Adrenal gland (tissue), 12 donors: Measurements from ENCODE around the gene SPRYD4. TPM values are rescaled to one million over a fixed set of nuclear protein-coding genes. Genes with fewer than 3 reads are reported as not detected.

Experiments used
- DNase-seq, 7 donors: peaks; one replicate each; pipeline ENCODE4 v3.0.0-alpha.2; 2019 to 2020
- H3K27ac ChIP-seq, 5 donors: fragments of 200-600 bp; sonication (generic) in 4 of 5; 1 replicate in 3 of 5; 2 replicates in 2 of 5; pipeline versions ENCODE4 v1.5.1 to v1.8.0; 2016 to 2020; ENCODE audit warnings: mild to moderate bottlenecking in 1 of 5
- H3K27me3 ChIP-seq: fragments of 200-600 bp; 2 replicates; pipeline ENCODE4 v1.8.0; 2021
- H3K36me3 ChIP-seq, 2 donors: fragments of 200-600 bp; replicated peaks in 1 of 2; 1 replicate in 1 of 2; 2 replicates in 1 of 2; pipeline versions ENCODE4 v1.5.1 to v1.8.0; 2018 to 2022
- H3K4me1 ChIP-seq, 2 donors: fragments of 200-600 bp; replicated peaks in 1 of 2; 1 replicate in 1 of 2; 2 replicates in 1 of 2; pipeline versions ENCODE4 v1.5.1 to v1.8.0; 2018 to 2021
- H3K4me3 ChIP-seq, 4 donors: fragments of 200-600 bp; sonication (generic) in 3 of 4; one replicate each; pipeline ENCODE4 v1.5.1; 2016 to 2018
- H3K9me3 ChIP-seq, 3 donors: fragments of 200-600 bp; sonication (generic) in 1 of 3; replicated peaks in 1 of 3; 1 replicate in 2 of 3; 2 replicates in 1 of 3; pipeline versions ENCODE4 v1.5.1 to v1.8.0; 2016 to 2021
- POLR2A ChIP-seq, 2 donors: fragments of 450-650 bp; IDR thresholded peaks; one replicate each; pipeline ENCODE4 v1.6.1; 2017; ENCODE audit warnings: antibody characterized with exemption in 2 of 2, mild to moderate bottlenecking in 2 of 2, moderate library complexity in 1 of 2
- WGBS, 4 donors: extraction: QIAGEN DNeasy Blood & Tissue Kit in 2 of 4; methylation state at CpG; one replicate each; pipeline versions ENCODE4 v1.1.5 to v1.1.7; 2013 to 2017; 5-methylcytosine and 5-hydroxymethylcytosine counted together
- intact Hi-C, 2 donors: fragments of 100-400 bp; cut with DNase I; formaldehyde crosslinking; loops; one replicate each; pipeline versions ENCODE4 v1.14.1 to v1.15.0; 2022 to 2023
- polyA plus RNA-seq, 3 donors: library from polyadenylated mRNA; stranded (reverse); fragments of 200-250 nt in 2 of 3; fragments of 350-450 nt in 1 of 3; fragmentation: Illumina TruSeq in 1 of 3; extraction: RNeasy Lipid Tissue Mini Kit (QIAGEN cat#74804) in 1 of 3; gene quantifications; one replicate each; pipeline ENCODE4 v1.2.3, GENCODE V29; 2013 to 2014
- total RNA-seq, 9 donors: library from RNA; depleted of rRNA in 4 of 9; stranded (reverse); fragments of >200 nt in 4 of 9; fragments of 120-200 nt in 1 of 9; fragmentation: NEBNext Ultra II Directional in 1 of 9; extraction: Animal tissue kit (Norgen Biotek cat#: 25700) in 1 of 9; gene quantifications; one replicate each; pipeline versions ENCODE4 v1.1.0 to v1.2.4, GENCODE V29; 2013 to 2023
- TF ChIP-seq, protein P1 (sequence below), 6 experiments: fragments of 450-650 bp in 4 of 6; fragments of 200-600 bp in 2 of 6; sonication (generic) in 1 of 6; IDR thresholded peaks; 1 replicate in 5 of 6; 2 replicates in 1 of 6; pipeline versions ENCODE4 v1.5.1 to v1.8.0; 2016 to 2021; ENCODE audit warnings: antibody characterized with exemption in 6 of 6, mild to moderate bottlenecking in 2 of 6, moderate library complexity in 1 of 6
- donor health status: healthy with polysubstance abuse.
- donor health status: Bipolar disorder and iron deficiency.
- donor health status: DM: yes; HTN: yes; CAD: no.
- donor health status: DM: no; HTN: no; CAD: no.
- donor health status: DM: no; HTN: no; CAD: no.
- donor health status: DM: yes; HTN: yes; CAD: no.

SPRYD4 gene
- total and polyA plus RNA-seq, 12 donors, result 2.5 to 6.5 (median 5.2) TPM

DNA sequence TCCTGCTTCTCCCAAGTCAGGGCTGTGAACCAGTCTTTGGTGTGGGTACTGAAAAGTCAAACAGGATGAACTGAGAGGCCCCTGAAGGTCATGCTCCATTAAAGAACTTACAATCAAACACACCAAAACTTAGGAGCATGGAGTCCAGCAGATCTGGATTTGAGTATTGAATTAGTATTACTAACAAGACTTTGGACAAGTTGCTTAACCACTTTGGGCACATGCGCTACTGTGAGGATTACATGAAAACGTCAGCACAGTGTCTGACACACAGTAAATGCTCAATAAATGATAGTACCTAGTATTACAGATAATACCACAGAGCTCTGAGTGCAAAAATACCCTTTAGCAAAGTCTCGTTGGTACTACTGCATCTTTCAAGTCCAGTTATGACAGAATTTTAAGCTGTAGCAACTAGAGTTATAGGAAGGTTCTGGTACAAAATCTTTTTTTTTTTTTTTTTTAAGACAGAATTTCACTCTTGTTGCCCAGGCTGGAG is 42.4 kb upstream of the SPRYD4 start:
- Histone ChIP-seq H3K9me3 (no peaks in the 10 kb centered on the region), H3K36me3 (peaks cover 0 to 7% of the 10 kb centered on the region in 2 donors), H3K4me3 (no peak overlapping the region), H3K27ac (no peak overlapping the region), H3K27me3 (no peaks in the 10 kb centered on the region), H3K4me1 (no peaks in the 10 kb centered on the region)
- DNase-seq, result no peak
- intact Hi-C loops, result no loop called here
- 62 to 64% (median 62%) methylated on average over 3 of the region's 3 CpGs for WGBS, 4 donors
- TF ChIP-seq, protein P1, sequence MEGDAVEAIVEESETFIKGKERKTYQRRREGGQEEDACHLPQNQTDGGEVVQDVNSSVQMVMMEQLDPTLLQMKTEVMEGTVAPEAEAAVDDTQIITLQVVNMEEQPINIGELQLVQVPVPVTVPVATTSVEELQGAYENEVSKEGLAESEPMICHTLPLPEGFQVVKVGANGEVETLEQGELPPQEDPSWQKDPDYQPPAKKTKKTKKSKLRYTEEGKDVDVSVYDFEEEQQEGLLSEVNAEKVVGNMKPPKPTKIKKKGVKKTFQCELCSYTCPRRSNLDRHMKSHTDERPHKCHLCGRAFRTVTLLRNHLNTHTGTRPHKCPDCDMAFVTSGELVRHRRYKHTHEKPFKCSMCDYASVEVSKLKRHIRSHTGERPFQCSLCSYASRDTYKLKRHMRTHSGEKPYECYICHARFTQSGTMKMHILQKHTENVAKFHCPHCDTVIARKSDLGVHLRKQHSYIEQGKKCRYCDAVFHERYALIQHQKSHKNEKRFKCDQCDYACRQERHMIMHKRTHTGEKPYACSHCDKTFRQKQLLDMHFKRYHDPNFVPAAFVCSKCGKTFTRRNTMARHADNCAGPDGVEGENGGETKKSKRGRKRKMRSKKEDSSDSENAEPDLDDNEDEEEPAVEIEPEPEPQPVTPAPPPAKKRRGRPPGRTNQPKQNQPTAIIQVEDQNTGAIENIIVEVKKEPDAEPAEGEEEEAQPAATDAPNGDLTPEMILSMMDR (IDR thresholded peaks at IDR 0.05), result no peak
- TF ChIP-seq POLR2A (IDR thresholded peaks at IDR 0.05), result no peak

- Histone ChIP-seq H3K4me1 (no peaks in the 10 kb centered on the region), H3K4me3 (no peak overlapping the region), H3K9me3 (no peaks in the 10 kb centered on the region), H3K27me3 (no peaks in the 10 kb centered on the region), H3K27ac (no peak overlapping the region), H3K36me3 (peaks cover 0 to 4% of the 10 kb centered on the region in 2 donors)
- WGBS, 4 donors, result 96 to 99% (median 97%) methylated on average over 11 of the region's 11 CpGs
- intact Hi-C loops, result no loop called here
- TF ChIP-seq POLR2A (IDR thresholded peaks at IDR 0.05), result no peak
- TF ChIP-seq, protein P1 (IDR thresholded peaks at IDR 0.05), result no peak
- DNase-seq, result no peak
Observed at GRCh38 chr12:56431288-56431687, 37.1 kb upstream of the SPRYD4 start.

DNA sequence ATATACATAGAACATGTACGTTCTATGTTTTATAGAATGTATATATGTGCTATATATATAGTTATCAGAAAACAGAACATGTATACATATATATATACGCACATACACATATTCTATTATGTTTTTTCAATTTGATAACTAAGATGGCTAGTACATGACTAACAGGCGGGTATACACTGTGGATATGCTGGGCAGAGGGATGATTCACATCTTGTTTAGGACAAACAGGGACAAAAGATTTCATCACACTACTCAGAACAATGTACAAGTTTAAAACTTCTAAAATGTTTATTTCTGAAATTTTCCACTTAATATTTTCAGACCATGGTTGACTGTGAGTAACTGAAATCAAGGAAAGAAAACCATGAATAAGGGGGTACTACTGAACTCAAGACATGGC is 36.5 kb upstream of the SPRYD4 start:
- WGBS, 4 donors, result 93 to 97% (median 96%) methylated on average over 3 of the region's 3 CpGs
- H3K36me3 ChIP-seq, result peaks cover 0 to 4% of the 10 kb centered on the region in 2 donors
- no peaks in the 10 kb centered on the region for H3K9me3 ChIP-seq
- no peak for TF ChIP-seq POLR2A (IDR thresholded peaks at IDR 0.05)
- TF ChIP-seq, protein P1 (IDR thresholded peaks at IDR 0.05), result no peak
- intact Hi-C loops, result no loop called here
- no peak for DNase-seq
- no peak overlapping the region for H3K27ac ChIP-seq
- H3K4me3 ChIP-seq, result no peak overlapping the region
- H3K27me3 ChIP-seq, result no peaks in the 10 kb centered on the region
- no peaks in the 10 kb centered on the region for H3K4me1 ChIP-seq

- Histone ChIP-seq H3K36me3 (peaks cover 0 to 4% of the 10 kb centered on the region in 2 donors), H3K4me1 (no peaks in the 10 kb centered on the region), H3K27me3 (no peaks in the 10 kb centered on the region), H3K9me3 (no peaks in the 10 kb centered on the region), H3K27ac (no peak overlapping the region), H3K4me3 (no peak overlapping the region)
- 90 to 97% (median 93%) methylated on average over 6 of the region's 6 CpGs for WGBS, 4 donors
- intact Hi-C loops, result no loop called here
- TF ChIP-seq POLR2A (IDR thresholded peaks at IDR 0.05), result no peak
- TF ChIP-seq, protein P1 (IDR thresholded peaks at IDR 0.05), result no peak
- DNase-seq, result no peak
Observed at GRCh38 chr12:56434828-56435227, 33.5 kb upstream of the SPRYD4 start.
